Activated naive CD8-positive, alpha-beta T cell (primary cell): Measurements from ENCODE around the gene GNAL.

Experiments
- H3K27ac Mint-ChIP-seq: one replicate; pipeline ENCODE4 v1.8.0; 2021; ENCODE audit warnings: mixed read lengths
- H3K27me3 Mint-ChIP-seq: one replicate; pipeline ENCODE4 v1.8.0; 2021; ENCODE audit warnings: mixed read lengths
- H3K36me3 Mint-ChIP-seq: one replicate; pipeline ENCODE4 v1.8.0; 2021; ENCODE audit warnings: mixed read lengths
- H3K4me1 Mint-ChIP-seq: one replicate; pipeline ENCODE4 v1.8.0; 2021; ENCODE audit warnings: low read depth, mixed read lengths
- H3K4me3 Mint-ChIP-seq: one replicate; pipeline ENCODE4 v1.8.0; 2021; ENCODE audit warnings: mild to moderate bottlenecking, mixed read lengths
- H3K9me3 Mint-ChIP-seq: one replicate; pipeline ENCODE4 v1.8.0; 2021; ENCODE audit warnings: low read depth, mixed read lengths

Gene GNAL

DNA sequence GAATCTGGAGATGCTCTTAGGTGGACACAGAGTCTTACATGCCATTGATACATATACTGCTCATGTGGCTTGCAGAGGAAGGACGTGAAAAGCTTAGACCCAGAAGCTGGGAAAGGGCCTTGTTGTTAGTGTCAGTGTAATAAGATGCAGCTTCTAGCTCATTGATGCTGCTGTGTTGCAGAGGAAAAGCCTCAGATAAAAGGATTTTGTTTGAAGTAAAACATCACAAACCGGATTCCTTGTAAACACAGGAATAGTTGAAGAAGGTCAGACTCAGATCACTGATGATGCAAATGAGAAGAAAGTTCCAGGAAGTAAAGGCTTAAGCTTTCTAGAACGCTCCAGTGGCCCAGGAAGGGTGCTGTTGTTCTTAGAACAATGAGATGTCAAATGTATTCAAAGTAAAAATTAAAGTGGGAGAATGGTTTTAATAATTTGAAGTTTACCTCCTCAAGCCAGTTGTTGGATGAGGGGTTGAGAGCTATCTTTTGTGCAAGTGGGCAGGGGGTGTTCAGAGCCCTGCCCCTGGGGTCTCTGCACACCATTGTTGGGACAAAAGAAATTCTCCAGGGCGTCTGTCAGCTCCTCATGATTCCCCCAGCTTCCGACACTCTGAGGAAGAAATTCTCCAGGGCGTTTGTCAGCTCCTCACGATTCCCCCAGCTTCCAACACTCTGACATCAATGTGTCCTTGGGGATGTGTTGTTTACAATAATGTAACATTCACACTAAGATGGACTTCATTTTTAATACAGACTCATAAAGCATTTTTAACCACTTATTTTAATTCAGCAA lies 100.8 kb downstream of the GNAL start:
- Mint-ChIP-seq H3K4me3 (no peak overlapping the region), H3K4me1 (peaks cover 3% of the 10 kb centered on the region), H3K9me3 (no peaks in the 10 kb centered on the region), H3K27ac (no peak overlapping the region), H3K27me3 (peaks cover 7% of the 10 kb centered on the region), H3K36me3 (peaks cover 2% of the 10 kb centered on the region)

GRCh38 chr18:11791131-11791530 lies 102.1 kb downstream of the GNAL start:
- no peaks in the 10 kb centered on the region for H3K9me3 Mint-ChIP-seq
- no peak overlapping the region for H3K27ac Mint-ChIP-seq
- H3K27me3 Mint-ChIP-seq, result peaks cover 5% of the 10 kb centered on the region
- no peaks in the 10 kb centered on the region for H3K4me1 Mint-ChIP-seq
- peaks cover under 1% of the 10 kb centered on the region for H3K36me3 Mint-ChIP-seq
- no peak overlapping the region for H3K4me3 Mint-ChIP-seq

- Mint-ChIP-seq H3K4me1 (no peaks in the 10 kb centered on the region), H3K9me3 (no peaks in the 10 kb centered on the region), H3K36me3 (no peaks in the 10 kb centered on the region), H3K4me3 (no peak overlapping the region), H3K27me3 (no peaks in the 10 kb centered on the region), H3K27ac (no peak overlapping the region)
Measured at GRCh38 chr18:11792632-11793031, 103.6 kb downstream of the GNAL start.

DNA sequence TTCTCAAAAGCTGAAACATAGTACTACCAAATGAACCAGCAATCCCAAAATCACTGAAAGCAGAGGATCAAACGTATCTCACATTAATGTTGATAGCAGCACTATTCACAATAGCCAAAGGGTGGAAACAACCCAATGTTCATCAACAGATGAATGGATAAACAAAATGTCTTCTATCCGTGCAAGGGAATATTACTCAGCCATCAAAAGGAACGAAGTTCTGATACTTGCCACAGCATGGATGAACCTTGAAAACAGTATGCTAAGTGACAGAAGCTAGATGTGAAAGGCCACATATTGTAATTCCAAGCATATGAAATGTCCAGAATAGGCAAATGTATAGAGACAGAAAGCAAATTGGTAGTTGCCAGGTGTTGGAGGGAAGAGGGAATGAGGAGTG lies 105.1 kb downstream of the GNAL start:
- Mint-ChIP-seq H3K4me1 (no peaks in the 10 kb centered on the region), H3K27me3 (peaks cover under 1% of the 10 kb centered on the region), H3K9me3 (no peaks in the 10 kb centered on the region), H3K36me3 (no peaks in the 10 kb centered on the region), H3K27ac (no peak overlapping the region), H3K4me3 (no peak overlapping the region)

DNA sequence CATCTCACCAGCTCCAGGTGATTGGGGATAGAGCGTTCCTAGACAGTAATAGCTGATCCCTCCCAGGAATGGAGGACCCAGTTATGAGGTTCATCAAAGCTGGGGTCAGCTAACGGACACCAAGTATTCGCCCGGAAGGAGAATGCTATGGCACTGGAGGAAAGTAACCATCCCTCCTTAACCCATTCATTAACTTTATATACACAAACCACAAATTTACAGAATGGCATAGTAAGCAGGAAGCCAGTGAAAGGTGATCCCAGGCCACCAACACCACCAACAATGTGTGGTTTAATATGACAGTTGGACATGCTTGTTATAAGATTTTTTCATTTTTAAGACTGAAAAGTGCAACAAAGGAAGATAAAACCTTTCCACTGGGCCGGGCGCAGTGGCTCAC lies 106.9 kb downstream of the GNAL start:
- Mint-ChIP-seq H3K27me3 (peaks cover 1% of the 10 kb centered on the region), H3K36me3 (no peaks in the 10 kb centered on the region), H3K27ac (no peak overlapping the region), H3K4me1 (no peaks in the 10 kb centered on the region), H3K9me3 (no peaks in the 10 kb centered on the region), H3K4me3 (no peak overlapping the region)

GRCh38 chr18:11798271-11798670 lies 109.2 kb downstream of the GNAL start:
- no peak overlapping the region for H3K27ac Mint-ChIP-seq
- no peaks in the 10 kb centered on the region for H3K36me3 Mint-ChIP-seq
- no peaks in the 10 kb centered on the region for H3K9me3 Mint-ChIP-seq
- H3K4me1 Mint-ChIP-seq, result no peaks in the 10 kb centered on the region
- peaks cover 1% of the 10 kb centered on the region for H3K27me3 Mint-ChIP-seq
- no peak overlapping the region for H3K4me3 Mint-ChIP-seq

- Mint-ChIP-seq H3K27me3 (peaks cover 1% of the 10 kb centered on the region), H3K4me1 (no peaks in the 10 kb centered on the region), H3K9me3 (no peaks in the 10 kb centered on the region), H3K4me3 (no peak overlapping the region), H3K36me3 (no peaks in the 10 kb centered on the region), H3K27ac (no peak overlapping the region)
Measured at GRCh38 chr18:11799066-11799465, 110.0 kb downstream of the GNAL start.

- no peaks in the 10 kb centered on the region for H3K36me3 Mint-ChIP-seq
- no peaks in the 10 kb centered on the region for H3K9me3 Mint-ChIP-seq
- no peak overlapping the region for H3K27ac Mint-ChIP-seq
- no peak overlapping the region for H3K4me3 Mint-ChIP-seq
- H3K4me1 Mint-ChIP-seq, result no peaks in the 10 kb centered on the region
- H3K27me3 Mint-ChIP-seq, result peaks cover 1% of the 10 kb centered on the region
Measured at GRCh38 chr18:11800566-11801334, 111.7 kb downstream of the GNAL start.

- Mint-ChIP-seq H3K4me1 (no peaks in the 10 kb centered on the region), H3K4me3 (no peak overlapping the region), H3K27me3 (peaks cover 1% of the 10 kb centered on the region), H3K36me3 (no peaks in the 10 kb centered on the region), H3K27ac (no peak overlapping the region), H3K9me3 (no peaks in the 10 kb centered on the region)
Measured at GRCh38 chr18:11801573-11801972, 112.5 kb downstream of the GNAL start.

DNA sequence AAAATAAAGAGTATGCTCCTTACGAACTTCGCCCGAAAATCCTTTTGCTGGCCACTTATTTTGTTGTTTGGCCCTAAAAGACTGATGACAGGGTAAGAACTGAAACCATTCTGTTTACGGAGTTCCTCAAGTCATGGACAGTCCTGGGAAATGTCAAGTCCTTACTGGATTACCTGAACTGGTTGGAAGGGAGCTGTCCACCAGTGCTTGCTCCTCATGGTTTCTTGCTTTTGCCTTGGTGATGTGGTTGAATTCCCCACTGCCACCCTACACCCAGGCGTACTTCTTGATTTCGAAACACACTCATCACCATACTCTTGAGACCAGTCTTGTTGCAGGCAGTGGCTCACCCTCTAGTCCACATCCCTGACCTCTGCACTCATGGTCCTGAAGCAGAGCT lies 113.1 kb downstream of the GNAL start:
- Mint-ChIP-seq H3K36me3 (no peaks in the 10 kb centered on the region), H3K9me3 (no peaks in the 10 kb centered on the region), H3K4me1 (no peaks in the 10 kb centered on the region), H3K27ac (no peak overlapping the region), H3K27me3 (peaks cover 1% of the 10 kb centered on the region), H3K4me3 (no peak overlapping the region)

DNA sequence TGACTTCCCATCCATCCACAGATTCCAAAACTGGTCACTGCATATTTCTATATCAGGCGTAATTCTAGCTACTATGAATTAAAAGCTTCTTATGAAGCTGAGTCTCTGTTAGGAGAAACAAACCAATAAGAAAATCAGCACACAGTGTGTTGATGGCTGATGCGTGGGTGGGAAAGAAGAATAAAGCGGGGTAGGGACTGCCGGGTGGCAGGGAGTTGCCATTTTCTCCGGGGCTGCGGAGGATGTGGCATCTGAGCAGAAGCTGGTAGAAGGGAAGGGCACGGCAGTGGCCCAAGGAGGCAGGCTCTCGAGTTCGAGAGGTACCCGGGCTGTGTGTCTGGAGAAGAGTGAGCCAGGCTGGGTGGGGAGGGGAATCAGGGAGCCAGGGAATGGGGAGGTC lies 113.5 kb downstream of the GNAL start:
- no peaks in the 10 kb centered on the region for H3K4me1 Mint-ChIP-seq
- H3K4me3 Mint-ChIP-seq, result no peak overlapping the region
- no peaks in the 10 kb centered on the region for H3K9me3 Mint-ChIP-seq
- H3K36me3 Mint-ChIP-seq, result no peaks in the 10 kb centered on the region
- no peak overlapping the region for H3K27ac Mint-ChIP-seq
- peaks cover 1% of the 10 kb centered on the region for H3K27me3 Mint-ChIP-seq

DNA sequence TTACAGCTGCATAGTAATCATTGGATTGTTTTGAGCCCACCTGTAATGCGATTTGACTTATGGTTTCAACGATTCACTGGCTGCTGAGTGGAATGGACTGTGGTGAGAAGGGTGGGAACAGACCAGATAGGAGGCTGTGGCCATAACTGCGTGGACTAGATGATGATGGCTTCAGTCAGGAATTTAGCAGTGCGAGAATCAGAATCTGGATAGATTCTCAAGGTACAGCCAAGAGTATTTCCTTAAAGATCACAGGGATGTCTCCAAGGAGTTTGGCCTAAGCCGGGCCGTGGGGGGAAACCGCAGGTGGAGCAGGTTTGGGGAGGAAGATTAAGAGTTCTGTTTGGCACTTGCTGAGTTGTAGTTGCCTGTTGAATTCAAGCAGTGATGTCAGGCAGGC lies 118.2 kb downstream of the GNAL start:
- Mint-ChIP-seq H3K4me3 (no peak overlapping the region), H3K4me1 (no peaks in the 10 kb centered on the region), H3K36me3 (no peaks in the 10 kb centered on the region), H3K27me3 (no peaks in the 10 kb centered on the region), H3K27ac (no peak overlapping the region), H3K9me3 (no peaks in the 10 kb centered on the region)

- Mint-ChIP-seq H3K4me3 (no peak overlapping the region), H3K36me3 (no peaks in the 10 kb centered on the region), H3K27me3 (no peaks in the 10 kb centered on the region), H3K4me1 (no peaks in the 10 kb centered on the region), H3K27ac (no peak overlapping the region), H3K9me3 (no peaks in the 10 kb centered on the region)
Measured at GRCh38 chr18:11808001-11808855, 119.2 kb downstream of the GNAL start.

DNA sequence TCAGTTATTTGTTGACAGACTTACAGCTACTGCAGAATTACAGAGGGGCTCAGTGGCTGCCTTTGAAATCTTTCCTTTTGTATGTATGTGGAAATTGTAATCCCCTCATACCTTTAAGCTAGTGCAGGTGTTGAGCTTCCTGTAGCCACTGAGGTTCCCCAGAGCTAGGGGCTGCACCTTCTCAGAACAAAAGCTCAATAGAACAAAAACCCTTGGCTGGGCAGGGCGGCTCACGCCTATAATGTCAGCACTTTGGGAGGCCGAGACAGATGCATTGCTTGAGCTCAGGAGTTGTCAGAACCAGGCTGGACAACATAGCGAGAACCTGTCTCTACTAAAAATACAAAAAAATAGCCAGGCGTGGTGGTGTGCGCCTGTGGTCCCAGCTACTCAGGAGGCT lies 120.8 kb downstream of the GNAL start:
- Mint-ChIP-seq H3K27ac (no peak overlapping the region), H3K4me3 (no peak overlapping the region), H3K36me3 (no peaks in the 10 kb centered on the region), H3K9me3 (no peaks in the 10 kb centered on the region), H3K4me1 (no peaks in the 10 kb centered on the region), H3K27me3 (no peaks in the 10 kb centered on the region)

DNA sequence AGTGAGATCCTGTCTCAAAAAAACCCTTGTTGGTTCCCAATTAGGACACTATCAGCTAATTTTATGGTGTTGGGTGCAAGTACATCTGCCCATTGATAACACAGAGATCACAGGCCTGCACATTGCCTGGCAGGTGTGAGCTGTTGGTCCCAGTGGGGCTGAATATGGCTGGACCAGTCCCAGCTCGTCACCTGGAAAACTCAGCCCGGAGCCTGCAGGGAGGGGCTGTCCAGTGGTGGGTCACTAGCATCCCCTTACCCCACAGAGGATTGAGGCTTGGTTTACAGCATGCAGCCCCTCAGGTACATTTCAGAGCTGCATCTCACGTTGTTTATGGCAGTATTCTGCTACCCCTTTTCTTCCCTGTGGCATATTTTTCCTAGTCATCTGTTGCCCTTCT lies 121.3 kb downstream of the GNAL start:
- H3K36me3 Mint-ChIP-seq, result no peaks in the 10 kb centered on the region
- no peaks in the 10 kb centered on the region for H3K9me3 Mint-ChIP-seq
- H3K4me3 Mint-ChIP-seq, result no peak overlapping the region
- H3K27ac Mint-ChIP-seq, result no peak overlapping the region
- H3K27me3 Mint-ChIP-seq, result no peaks in the 10 kb centered on the region
- no peaks in the 10 kb centered on the region for H3K4me1 Mint-ChIP-seq
